ENCODE results near the gene MGARP. TPM values are rescaled to one million over a fixed set of nuclear protein-coding genes. Genes with fewer than 3 reads are reported as not detected.

The MGARP gene
- total RNA-seq, 2 donors from 2014 or later, result 0.73 to 3.7 TPM

DNA sequence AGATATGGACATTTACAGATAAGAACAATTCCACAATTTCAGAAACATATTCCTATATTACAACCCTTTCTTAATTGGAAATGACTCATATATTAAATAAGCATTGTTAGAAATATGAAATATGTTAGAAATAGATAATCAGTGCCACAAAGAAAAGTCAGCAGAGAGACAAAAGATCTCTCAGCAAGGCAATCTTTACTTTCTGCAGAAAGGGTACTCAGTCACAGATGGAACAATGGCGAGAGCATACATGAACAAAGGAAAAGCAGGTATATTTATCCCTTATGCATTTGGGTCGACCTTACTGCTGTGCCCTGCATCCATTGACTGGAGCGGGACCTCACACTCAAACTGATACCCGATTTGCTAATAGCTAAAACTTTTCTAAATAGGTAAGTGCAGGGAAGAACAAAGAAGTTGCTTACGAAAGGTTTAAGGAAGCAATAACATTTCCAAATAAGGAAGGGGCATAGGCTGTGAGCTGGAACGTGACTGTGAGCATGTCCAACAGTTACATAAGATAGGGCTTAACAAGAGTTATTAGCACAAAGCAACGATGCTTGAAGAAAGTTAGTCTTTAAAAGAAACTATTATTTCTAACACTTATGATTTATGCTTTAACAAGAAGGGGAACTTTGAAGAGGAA lies 40.8 kb downstream of the MGARP start:
- Histone ChIP-seq H3K27me3 (replicated peaks; ENCODE audit: insufficient read depth) (no peaks in the 10 kb centered on the region), H3K9me3 (no peaks in the 10 kb centered on the region), H3K4me3 (no peak overlapping the region), H3K27ac (no peak overlapping the region), H3K36me3 (no peaks in the 10 kb centered on the region), H3K4me1 (replicated peaks) (no peaks in the 10 kb centered on the region)
- intact Hi-C loops (cut with DNase I), result no loop called here
- no peak for DNase-seq (ENCODE audit: low spot score)
- TF ChIP-seq POLR2A (IDR thresholded peaks at IDR 0.05) (no peak), POLR2AphosphoS5 (IDR thresholded peaks at IDR 0.05) (no peak), CTCF (IDR thresholded peaks at IDR 0.05) (no peak)
- WGBS, result 87% methylated on average over 7 of the region's 7 CpGs

DNA sequence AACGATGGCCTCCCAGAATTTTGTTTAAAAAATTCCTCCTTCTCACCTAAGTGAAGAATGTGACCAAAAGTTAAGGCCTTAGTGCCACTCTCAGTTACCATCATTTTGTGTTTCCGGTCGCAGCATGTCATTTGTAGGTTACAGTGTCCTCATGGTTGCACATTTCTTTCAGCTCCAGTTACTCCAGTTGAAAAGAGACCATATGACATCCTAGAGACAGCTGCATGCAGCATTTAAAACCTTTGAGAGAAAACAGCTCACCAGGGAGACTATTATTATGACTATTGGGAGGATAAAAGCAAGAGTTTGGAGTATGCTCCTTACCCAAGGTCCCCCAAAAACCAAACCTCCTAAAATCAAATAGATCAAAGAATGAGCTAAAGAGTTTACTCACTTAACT lies 45.8 kb downstream of the MGARP start:
- no peak for TF ChIP-seq POLR2AphosphoS5 (IDR thresholded peaks at IDR 0.05)
- no peak for TF ChIP-seq CTCF (IDR thresholded peaks at IDR 0.05)
- no peak for TF ChIP-seq POLR2A (IDR thresholded peaks at IDR 0.05)
- no peaks in the 10 kb centered on the region for H3K4me1 ChIP-seq (replicated peaks)
- intact Hi-C loops (cut with DNase I), result no loop called here
- no peak overlapping the region for H3K4me3 ChIP-seq
- no peak for DNase-seq (ENCODE audit: low spot score)
- H3K36me3 ChIP-seq, result no peaks in the 10 kb centered on the region
- WGBS, result 98% methylated on average over 3 of the region's 3 CpGs
- no peak overlapping the region for H3K27ac ChIP-seq
- no peaks in the 10 kb centered on the region for H3K9me3 ChIP-seq
- no peaks in the 10 kb centered on the region for H3K27me3 ChIP-seq (replicated peaks; ENCODE audit: insufficient read depth)

DNA sequence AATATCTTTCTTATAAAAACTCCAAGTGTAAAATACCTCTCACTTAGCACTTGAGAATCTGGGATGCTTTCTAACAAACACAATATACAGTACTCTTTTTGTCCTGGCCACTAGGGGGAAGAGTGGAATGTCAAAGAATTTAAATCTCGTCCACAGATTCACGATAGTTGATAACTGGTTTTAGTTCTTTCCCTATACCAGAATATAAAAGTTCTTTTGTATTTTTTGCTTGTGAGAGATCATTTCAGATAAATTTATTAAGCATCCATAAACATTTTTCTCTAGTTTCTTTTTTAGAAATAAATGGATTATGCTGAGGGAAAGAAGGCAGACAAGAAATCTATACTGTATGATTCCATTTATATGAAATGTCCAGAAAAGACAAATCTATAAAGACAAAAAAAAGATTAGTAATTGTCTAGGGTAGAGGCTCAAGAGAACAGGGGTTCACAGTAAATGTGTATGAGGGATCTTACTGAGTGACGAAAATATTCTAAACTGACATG lies 50.4 kb downstream of the MGARP start:
- no peak overlapping the region for H3K4me3 ChIP-seq
- DNase-seq (ENCODE audit: low spot score), result peak; percentile 34
- no peaks in the 10 kb centered on the region for H3K27me3 ChIP-seq (replicated peaks; ENCODE audit: insufficient read depth)
- 32% methylated on average over 3 of the region's 3 CpGs for WGBS
- H3K36me3 ChIP-seq, result no peaks in the 10 kb centered on the region
- no peaks in the 10 kb centered on the region for H3K4me1 ChIP-seq (replicated peaks)
- H3K27ac ChIP-seq, result no peak overlapping the region
- TF ChIP-seq POLR2A (IDR thresholded peaks at IDR 0.05) (no peak), CTCF (IDR thresholded peaks at IDR 0.05) (peak; percentile 43 to 83 (median 74)), POLR2AphosphoS5 (IDR thresholded peaks at IDR 0.05) (no peak)
- intact Hi-C loops (cut with DNase I), result loop anchor here (2.0 kb wide), 1 partner anchor 65 kb away; no protein-coding TSS in a partner anchor
- H3K9me3 ChIP-seq, result no peaks in the 10 kb centered on the region

- 39% methylated on average over 2 of the region's 2 CpGs for WGBS
- no peaks in the 10 kb centered on the region for H3K36me3 ChIP-seq
- H3K4me3 ChIP-seq, result no peak overlapping the region
- no peaks in the 10 kb centered on the region for H3K27me3 ChIP-seq (replicated peaks; ENCODE audit: insufficient read depth)
- no peak overlapping the region for H3K27ac ChIP-seq
- H3K9me3 ChIP-seq, result no peaks in the 10 kb centered on the region
- no peak for TF ChIP-seq POLR2AphosphoS5 (IDR thresholded peaks at IDR 0.05)
- no peak for TF ChIP-seq POLR2A (IDR thresholded peaks at IDR 0.05)
- peak in 2 of 4 experiments; percentile 13 to 31 for TF ChIP-seq CTCF (IDR thresholded peaks at IDR 0.05)
- no peaks in the 10 kb centered on the region for H3K4me1 ChIP-seq (replicated peaks)
- no peak for DNase-seq (ENCODE audit: low spot score)
- intact Hi-C loops (cut with DNase I), result loop anchor here (2.0 kb wide), 1 partner anchor 67 kb away; no protein-coding TSS in a partner anchor
Measured at GRCh38 chr4:139227729-139228404, 52.2 kb downstream of the MGARP start.

All from prostate gland (tissue), 2 donors.